VCaP (cell line): ENCODE data around the gene WDR93.

Experiments
- H3K27ac ChIP-seq: fragments of 450-650 bp; 2 replicates; pipeline ENCODE4 v1.5.1; 2017
- CTCF ChIP-seq: fragments of 450-650 bp; conservative IDR thresholded peaks from 2 replicates; pipeline ENCODE4 v1.5.1; 2017; ENCODE audit warnings: mild to moderate bottlenecking, moderate library complexity

Gene WDR93

GRCh38 chr15:89724621-89725020 is 34.0 kb downstream of the WDR93 start:
- no peak overlapping the region for H3K27ac ChIP-seq
- TF ChIP-seq CTCF, result no peak

GRCh38 chr15:89725064-89725463 is 34.5 kb downstream of the WDR93 start:
- no peak for TF ChIP-seq CTCF
- no peak overlapping the region for H3K27ac ChIP-seq

GRCh38 chr15:89728254-89728653 is 37.6 kb downstream of the WDR93 start:
- TF ChIP-seq CTCF, result no peak
- H3K27ac ChIP-seq, result no peak overlapping the region

- no peak for TF ChIP-seq CTCF
Observed at GRCh38 chr15:89731275-89731674, 40.7 kb downstream of the WDR93 start.

GRCh38 chr15:89732451-89733172 is 42.0 kb downstream of the WDR93 start:
- TF ChIP-seq CTCF, result no peak
- no peak overlapping the region for H3K27ac ChIP-seq

More at GRCh38 chr15:89731275-89731674, 40.7 kb downstream of the WDR93 start:
- no peak overlapping the region for H3K27ac ChIP-seq

- TF ChIP-seq CTCF, result no peak
- H3K27ac ChIP-seq, result no peak overlapping the region
Observed at GRCh38 chr15:89735773-89736172, 45.2 kb downstream of the WDR93 start.

GRCh38 chr15:89740137-89740536 is 49.5 kb downstream of the WDR93 start:
- peak; percentile 98 for TF ChIP-seq CTCF
- H3K27ac ChIP-seq, result peak overlapping the region; percentile 100
